GM20000 (cell line): ENCODE data around the gene TTC8.
A peak's percentile ranks its signal among the peaks of the same experiment; 100 is the strongest.

ENCODE experiments used
- DNase-seq: peaks from one replicate; pipeline ENCODE4 v3.0.0; 2012; ENCODE audit warnings: low spot score
- CTCF ChIP-seq: IDR thresholded peaks from 2 replicates; pipeline ENCODE4 v1.5.1; 2012; ENCODE audit warnings: mild to moderate bottlenecking, control low read depth; ENCODE audit errors: extremely low read depth, missing control alignments

TTC8 gene

GRCh38 chr14:88864198-88864597 lies 39.7 kb downstream of the TTC8 start:
- no peak for DNase-seq
- no peak for TF ChIP-seq CTCF

- no peak for TF ChIP-seq CTCF
- DNase-seq: no peak
Measured at GRCh38 chr14:88866305-88866704, 41.9 kb downstream of the TTC8 start.

- TF ChIP-seq CTCF: peak; percentile 19
- DNase-seq: peak; percentile 6
Measured at GRCh38 chr14:88868558-88869159, 44.2 kb downstream of the TTC8 start.

GRCh38 chr14:88870777-88871176 lies 46.3 kb downstream of the TTC8 start:
- no peak for TF ChIP-seq CTCF
- no peak for DNase-seq

- no peak for DNase-seq
- TF ChIP-seq CTCF: no peak
Measured at GRCh38 chr14:88871429-88871828, 47.0 kb downstream of the TTC8 start.

GRCh38 chr14:88872976-88873375 lies 48.5 kb downstream of the TTC8 start:
- DNase-seq: no peak
- TF ChIP-seq CTCF: no peak

- no peak for TF ChIP-seq CTCF
- no peak for DNase-seq
Measured at GRCh38 chr14:88877192-88877591, 52.7 kb downstream of the TTC8 start.
